ENCODE measurements around the gene VAC14. TPM values are rescaled to one million over a fixed set of nuclear protein-coding genes. Genes with fewer than 3 reads are reported as not detected.

The VAC14 gene
- total RNA-seq, 1 experiment from 2014 or later, result 65.5 TPM

DNA sequence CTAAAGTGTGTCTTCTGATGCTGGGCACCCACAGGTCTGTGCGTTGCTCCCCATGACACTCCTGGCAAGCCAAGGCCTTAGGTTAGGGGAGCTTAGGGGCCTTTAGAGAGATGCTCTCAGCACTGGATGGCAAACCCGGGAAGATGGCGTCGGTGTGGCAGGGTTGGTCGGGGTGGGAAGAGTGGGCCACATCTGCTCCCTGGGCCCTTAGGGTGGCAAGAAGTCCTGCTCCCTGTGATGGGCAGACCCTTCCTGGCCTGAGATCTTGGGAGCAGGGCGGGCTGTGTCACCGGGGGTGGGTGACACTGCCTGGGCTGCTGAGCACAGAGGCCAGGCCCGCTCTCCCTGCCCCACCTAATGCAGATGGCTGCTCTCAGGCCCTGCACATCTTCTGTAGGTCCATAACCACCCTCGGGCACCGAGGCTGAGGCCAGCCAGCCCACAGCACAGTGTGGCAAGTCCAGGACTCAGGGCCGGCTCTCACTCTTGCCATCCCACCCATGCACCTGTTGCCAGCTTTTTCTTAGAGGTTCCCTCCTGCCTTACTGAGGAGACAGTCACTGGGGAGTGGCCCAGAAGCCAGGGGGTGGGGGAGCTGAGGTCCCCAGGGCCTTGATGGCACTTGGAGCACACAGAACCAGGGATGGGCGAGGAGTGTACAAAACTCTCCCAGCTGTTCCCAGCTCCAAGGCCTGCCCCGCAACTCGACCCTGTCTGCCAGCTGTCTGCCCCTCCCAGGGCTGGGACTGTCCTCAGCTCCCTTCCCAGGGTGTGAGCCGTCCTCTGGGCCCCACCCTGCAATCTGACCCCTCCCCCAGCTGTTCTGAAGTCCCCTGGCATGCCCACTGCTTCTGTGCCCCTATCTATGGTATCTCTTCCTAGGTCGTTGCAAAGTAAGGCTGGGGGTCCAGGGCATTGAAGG, 110.7 kb downstream of the VAC14 start:
- H3K27me3 ChIP-seq (ENCODE audit: low read length), result no peaks in the 10 kb centered on the region
- H3K9ac ChIP-seq (ENCODE audit: low read length), result no peak overlapping the region
- peaks cover 2% of the 10 kb centered on the region for H3K79me2 ChIP-seq (ENCODE audit: low read length)
- H3K4me1 ChIP-seq (ENCODE audit: insufficient read depth, low read length), result peaks cover 32% of the 10 kb centered on the region
- intact Hi-C loops (cut with micrococcal nuclease), result loop anchor here (10.0 kb wide), 1 partner anchor 85 kb away; no protein-coding TSS in a partner anchor
- no peaks in the 10 kb centered on the region for H4K20me1 ChIP-seq (ENCODE audit: low read length)
- H3K27ac ChIP-seq (ENCODE audit: low read length), result no peak overlapping the region
- H3K9me2 ChIP-seq (replicated peaks; ENCODE audit: low read length), result no peaks in the 10 kb centered on the region
- H3F3A ChIP-seq (ENCODE audit: low read length, unreplicated experiment), result no peaks in the 10 kb centered on the region
- ChIA-PET CTCF (no interaction called here), POLR2A (ENCODE audit: unreplicated experiment) (no interaction called here)
- DNase-seq (no peak), ATAC-seq (no peak)
- TF ChIP-seq, protein P1, sequence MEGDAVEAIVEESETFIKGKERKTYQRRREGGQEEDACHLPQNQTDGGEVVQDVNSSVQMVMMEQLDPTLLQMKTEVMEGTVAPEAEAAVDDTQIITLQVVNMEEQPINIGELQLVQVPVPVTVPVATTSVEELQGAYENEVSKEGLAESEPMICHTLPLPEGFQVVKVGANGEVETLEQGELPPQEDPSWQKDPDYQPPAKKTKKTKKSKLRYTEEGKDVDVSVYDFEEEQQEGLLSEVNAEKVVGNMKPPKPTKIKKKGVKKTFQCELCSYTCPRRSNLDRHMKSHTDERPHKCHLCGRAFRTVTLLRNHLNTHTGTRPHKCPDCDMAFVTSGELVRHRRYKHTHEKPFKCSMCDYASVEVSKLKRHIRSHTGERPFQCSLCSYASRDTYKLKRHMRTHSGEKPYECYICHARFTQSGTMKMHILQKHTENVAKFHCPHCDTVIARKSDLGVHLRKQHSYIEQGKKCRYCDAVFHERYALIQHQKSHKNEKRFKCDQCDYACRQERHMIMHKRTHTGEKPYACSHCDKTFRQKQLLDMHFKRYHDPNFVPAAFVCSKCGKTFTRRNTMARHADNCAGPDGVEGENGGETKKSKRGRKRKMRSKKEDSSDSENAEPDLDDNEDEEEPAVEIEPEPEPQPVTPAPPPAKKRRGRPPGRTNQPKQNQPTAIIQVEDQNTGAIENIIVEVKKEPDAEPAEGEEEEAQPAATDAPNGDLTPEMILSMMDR (conservative IDR thresholded peaks at IDR 0.05; ENCODE audit: low read depth, low read length), result no peak
- TF ChIP-seq EZH2 (IDR thresholded peaks at IDR 0.05; ENCODE audit: low read length, unreplicated experiment) (no peak), EZH2phosphoT487 (IDR thresholded peaks at IDR 0.05; ENCODE audit: borderline replicate concordance, low read length) (no peak)
- H2AFZ ChIP-seq (ENCODE audit: low read length), result no peak overlapping the region
- H3K4me3 ChIP-seq (ENCODE audit: low read length), result no peak overlapping the region
- H3K4me2 ChIP-seq (ENCODE audit: low read length), result no peak overlapping the region
- no TSS peak for BruUV-seq (replicated peaks)
- no peaks in the 10 kb centered on the region for H3K9me3 ChIP-seq (ENCODE audit: low read length)
- no peaks in the 10 kb centered on the region for H3K36me3 ChIP-seq (ENCODE audit: low read depth, low read length)

DNA sequence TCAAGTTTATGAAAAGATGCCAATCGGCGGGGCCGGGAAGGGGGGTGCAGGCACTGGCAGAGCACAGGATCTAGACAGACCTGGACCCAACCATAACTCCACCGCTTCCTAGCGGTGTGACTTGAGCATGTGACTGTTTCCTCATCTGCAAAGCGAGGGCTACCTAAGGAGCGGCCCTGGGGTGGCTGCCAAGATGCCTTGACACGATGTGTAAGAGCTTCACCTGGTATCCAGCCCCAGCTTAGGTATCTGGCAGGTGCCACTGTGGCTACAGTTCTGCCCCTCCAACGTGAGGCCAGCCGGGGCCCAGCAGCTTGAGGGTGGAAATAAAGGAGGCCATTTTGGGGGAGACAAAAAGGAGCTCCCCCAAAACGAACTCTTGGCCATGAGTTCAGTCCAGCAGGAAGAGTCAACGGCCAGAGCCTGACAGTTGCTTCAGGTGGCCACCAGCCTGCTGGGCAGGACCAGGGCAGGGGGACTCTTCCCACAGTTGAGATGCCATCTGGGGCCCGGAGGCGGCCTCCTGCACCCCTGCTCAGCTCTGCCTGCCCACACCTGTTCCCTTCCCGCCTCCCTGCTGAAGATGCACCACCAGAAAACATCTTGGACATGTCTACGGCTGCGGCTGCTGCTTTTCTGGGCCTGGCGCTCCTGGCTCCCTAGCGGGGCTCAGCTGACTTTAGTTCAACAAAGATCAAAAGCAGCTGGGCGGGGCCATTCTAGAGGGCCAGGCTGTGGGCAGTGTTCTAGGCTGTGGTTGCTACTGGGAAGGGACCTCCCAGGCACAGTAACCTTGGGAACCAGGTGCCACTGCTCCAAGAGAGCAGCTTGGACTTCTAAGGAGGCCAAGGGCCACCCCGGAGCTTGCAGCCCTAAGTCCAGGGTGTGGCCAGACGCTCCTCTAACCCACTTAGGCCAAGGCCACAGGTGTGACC, 111.7 kb downstream of the VAC14 start:
- Histone ChIP-seq H3K9ac (ENCODE audit: low read length) (no peak overlapping the region), H2AFZ (ENCODE audit: low read length) (no peak overlapping the region), H3K27ac (ENCODE audit: low read length) (no peak overlapping the region), H3F3A (ENCODE audit: low read length, unreplicated experiment) (no peaks in the 10 kb centered on the region), H3K9me2 (replicated peaks; ENCODE audit: low read length) (no peaks in the 10 kb centered on the region), H3K27me3 (ENCODE audit: low read length) (no peaks in the 10 kb centered on the region), H3K4me2 (ENCODE audit: low read length) (no peak overlapping the region), H3K36me3 (ENCODE audit: low read depth, low read length) (no peaks in the 10 kb centered on the region), H3K4me1 (ENCODE audit: insufficient read depth, low read length) (peaks cover 30% of the 10 kb centered on the region), H3K4me3 (ENCODE audit: low read length) (no peak overlapping the region), H3K9me3 (ENCODE audit: low read length) (no peaks in the 10 kb centered on the region), H4K20me1 (ENCODE audit: low read length) (no peaks in the 10 kb centered on the region), H3K79me2 (ENCODE audit: low read length) (peaks cover 11% of the 10 kb centered on the region)
- DNase-seq (no peak), ATAC-seq (no peak)
- ChIA-PET CTCF (no interaction called here), POLR2A (ENCODE audit: unreplicated experiment) (no interaction called here)
- intact Hi-C loops (cut with micrococcal nuclease), result no loop called here
- no TSS peak for BruUV-seq (replicated peaks)
- TF ChIP-seq, protein P1 (conservative IDR thresholded peaks at IDR 0.05; ENCODE audit: low read depth, low read length), result no peak
- no peak for TF ChIP-seq EZH2 (IDR thresholded peaks at IDR 0.05; ENCODE audit: low read length, unreplicated experiment)
- TF ChIP-seq EZH2phosphoT487 (IDR thresholded peaks at IDR 0.05; ENCODE audit: borderline replicate concordance, low read length), result no peak
